ENCODE data around the gene NCK1.

GRCh38 chr3:136958939-136959338, 96.9 kb downstream of the NCK1 start:
- TF ChIP-seq ELF4 (IDR thresholded peaks at IDR 0.05): no peak
- no peak for TF ChIP-seq FOXM1 (IDR thresholded peaks at IDR 0.05; ENCODE audit: borderline replicate concordance)
- no peak for TF ChIP-seq CTBP1 (IDR thresholded peaks at IDR 0.05; ENCODE audit: borderline replicate concordance)
- TF ChIP-seq TARDBP (IDR thresholded peaks at IDR 0.05): no peak
- no peak for TF ChIP-seq SUZ12 (IDR thresholded peaks at IDR 0.05)
- TF ChIP-seq, protein P1, sequence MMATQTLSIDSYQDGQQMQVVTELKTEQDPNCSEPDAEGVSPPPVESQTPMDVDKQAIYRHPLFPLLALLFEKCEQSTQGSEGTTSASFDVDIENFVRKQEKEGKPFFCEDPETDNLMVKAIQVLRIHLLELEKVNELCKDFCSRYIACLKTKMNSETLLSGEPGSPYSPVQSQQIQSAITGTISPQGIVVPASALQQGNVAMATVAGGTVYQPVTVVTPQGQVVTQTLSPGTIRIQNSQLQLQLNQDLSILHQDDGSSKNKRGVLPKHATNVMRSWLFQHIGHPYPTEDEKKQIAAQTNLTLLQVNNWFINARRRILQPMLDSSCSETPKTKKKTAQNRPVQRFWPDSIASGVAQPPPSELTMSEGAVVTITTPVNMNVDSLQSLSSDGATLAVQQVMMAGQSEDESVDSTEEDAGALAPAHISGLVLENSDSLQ (IDR thresholded peaks at IDR 0.05): no peak
- TF ChIP-seq SP1 (IDR thresholded peaks at IDR 0.05): no peak
- no peak for TF ChIP-seq ARNT (IDR thresholded peaks at IDR 0.05)
- TF ChIP-seq HDGF (IDR thresholded peaks at IDR 0.05; ENCODE audit: borderline replicate concordance): no peak
- no peak for TF ChIP-seq ZNF384 (IDR thresholded peaks at IDR 0.05)
- no peak for TF ChIP-seq NFRKB (IDR thresholded peaks at IDR 0.05)
- TF ChIP-seq LEF1 (IDR thresholded peaks at IDR 0.05; ENCODE audit: borderline replicate concordance): no peak
- no peak for TF ChIP-seq FOXK2 (IDR thresholded peaks at IDR 0.05)
- no peak for TF ChIP-seq FOXA1 (IDR thresholded peaks at IDR 0.05)

Measured in HEK293T (cell line).